HG02623 (cell line): ENCODE data around the gene SCRN1.

Experiments
- ATAC-seq: cut with Tn5 transposase; IDR thresholded peaks from one replicate; pipeline ENCODE4 v1.9.1; 2021; ENCODE audit warnings: moderate library complexity; ENCODE audit not compliant: unreplicated experiment

SCRN1 gene

GRCh38 chr7:29929018-29929807 lies 60.4 kb downstream of the SCRN1 start:
- ATAC-seq = no peak

- no peak for ATAC-seq
Measured at GRCh38 chr7:29926741-29927140, 62.9 kb downstream of the SCRN1 start.

DNA sequence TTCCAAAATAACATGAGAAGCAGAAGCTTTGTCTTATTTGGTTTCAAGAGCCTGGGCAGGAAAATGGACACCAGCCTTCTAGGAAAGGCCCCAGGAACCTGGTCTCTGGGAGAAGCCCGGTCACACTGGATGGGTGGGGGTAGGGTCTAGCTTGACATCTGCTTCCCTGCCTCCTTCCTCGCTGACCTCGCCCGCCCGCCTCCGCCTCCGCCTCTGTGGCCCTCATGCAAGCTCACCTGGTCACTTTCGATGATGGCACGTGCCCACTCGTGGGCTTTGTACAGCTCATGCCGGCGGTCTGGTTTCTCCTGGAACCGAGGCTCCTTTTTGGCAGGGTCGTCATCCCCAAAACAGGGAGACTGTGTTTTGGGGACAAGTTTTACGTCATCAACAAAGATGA lies 63.4 kb downstream of the SCRN1 start:
- no peak for ATAC-seq

DNA sequence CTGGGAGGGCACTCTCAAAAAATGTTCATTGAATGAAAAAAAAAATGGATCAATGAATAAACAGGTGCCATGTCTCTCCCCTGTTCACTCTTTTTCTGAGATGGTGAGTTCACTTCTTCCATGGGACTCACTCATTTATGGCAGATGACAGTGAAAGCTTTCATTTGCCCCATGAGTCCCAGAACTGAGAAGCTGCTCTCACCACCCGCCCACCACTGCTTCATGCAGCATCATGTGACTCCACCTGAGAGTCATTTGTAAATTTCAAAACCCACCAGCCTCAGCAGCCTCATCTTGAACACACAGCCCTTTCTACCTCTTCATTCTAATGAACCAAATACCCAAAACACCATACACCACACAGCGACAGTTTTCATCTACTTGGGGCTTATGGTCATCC lies 64.9 kb downstream of the SCRN1 start:
- ATAC-seq = no peak

DNA sequence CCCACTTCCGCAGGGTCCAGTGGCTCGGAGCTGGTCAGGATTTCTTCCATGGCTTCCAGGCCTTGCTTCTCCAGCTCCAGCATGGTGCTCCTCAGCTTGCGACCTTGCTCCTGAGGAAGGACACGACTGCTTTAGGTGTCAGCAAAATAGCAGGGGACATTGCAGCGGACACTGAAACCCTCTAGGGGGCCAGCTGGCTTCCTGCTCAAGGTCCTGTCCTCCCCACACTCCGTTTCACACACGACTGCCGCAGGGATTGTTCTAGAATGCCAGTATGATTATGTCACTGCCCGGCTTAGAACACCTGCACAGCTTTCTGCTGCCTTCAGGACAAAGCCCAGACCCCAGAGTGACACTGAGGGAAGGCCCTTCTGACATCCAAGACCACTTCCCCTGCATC lies 65.6 kb downstream of the SCRN1 start:
- ATAC-seq = no peak

DNA sequence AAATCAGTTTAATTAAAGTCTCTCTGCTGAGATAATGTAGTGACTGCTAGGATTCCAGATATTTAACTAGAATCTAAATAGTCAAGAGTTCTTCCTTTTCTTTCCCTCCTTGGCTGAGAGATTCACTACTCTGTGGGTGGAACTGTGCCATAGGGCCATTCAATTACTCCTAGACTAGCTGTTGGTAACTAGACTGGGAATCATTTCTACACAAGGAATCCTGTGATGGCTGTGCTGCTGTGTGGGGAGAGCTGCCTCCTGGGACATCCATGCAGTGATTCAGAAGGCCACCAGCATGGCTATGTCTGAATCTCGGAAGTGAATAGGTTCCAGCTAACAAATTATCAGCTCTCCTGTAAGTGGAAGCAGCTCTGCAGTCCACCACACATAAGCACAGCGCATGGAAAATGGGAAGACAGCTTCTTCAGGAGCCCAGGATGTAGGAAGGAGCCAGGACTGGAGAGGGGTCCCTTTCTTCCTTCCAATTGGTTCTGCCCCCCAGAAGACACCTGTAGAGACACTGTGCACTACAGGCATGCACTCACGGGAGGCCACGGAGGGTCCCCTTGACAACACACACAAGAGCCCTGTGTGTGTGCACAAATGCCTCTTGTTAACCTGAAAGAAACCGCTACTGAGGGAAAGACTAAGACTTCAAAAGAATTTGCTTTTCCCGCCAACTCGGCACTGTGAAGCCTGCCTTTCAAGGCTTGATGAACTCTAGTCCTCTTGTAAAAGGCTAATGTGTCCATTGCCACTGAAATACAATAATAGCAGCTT lies 66.5 kb downstream of the SCRN1 start:
- no peak for ATAC-seq

DNA sequence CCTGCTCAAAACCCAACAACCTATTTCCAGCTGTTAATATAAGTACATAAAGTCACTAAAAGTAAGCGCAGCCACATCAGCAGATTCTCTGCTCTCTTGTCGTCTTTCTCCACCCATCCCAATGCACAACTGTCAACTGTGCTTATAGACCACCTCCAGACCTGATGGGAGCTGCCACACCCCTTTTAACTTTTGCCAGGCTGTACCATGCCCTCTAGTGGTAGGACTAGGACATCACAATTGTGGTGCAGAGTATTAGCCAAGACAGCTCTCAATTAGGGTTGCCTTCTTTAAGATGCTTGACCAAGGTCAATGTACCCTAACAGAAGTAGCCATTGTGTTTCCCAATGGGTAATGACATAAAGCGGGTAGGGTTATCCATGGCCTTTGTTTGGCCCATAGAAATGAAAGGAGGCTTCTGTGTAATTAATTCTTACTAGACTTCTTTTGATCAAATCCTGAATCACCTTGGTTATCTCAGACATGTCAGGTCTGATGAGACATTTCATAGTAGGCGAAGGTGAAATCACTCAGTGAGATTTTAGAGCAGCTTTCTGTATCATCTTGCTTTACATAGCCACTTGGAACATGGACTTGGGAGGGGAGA lies 68.1 kb downstream of the SCRN1 start:
- peak; percentile 81 for ATAC-seq

GRCh38 chr7:29920491-29920890 lies 69.1 kb downstream of the SCRN1 start:
- no peak for ATAC-seq

- ATAC-seq = no peak
Measured at GRCh38 chr7:29919790-29920189, 69.8 kb downstream of the SCRN1 start.

DNA sequence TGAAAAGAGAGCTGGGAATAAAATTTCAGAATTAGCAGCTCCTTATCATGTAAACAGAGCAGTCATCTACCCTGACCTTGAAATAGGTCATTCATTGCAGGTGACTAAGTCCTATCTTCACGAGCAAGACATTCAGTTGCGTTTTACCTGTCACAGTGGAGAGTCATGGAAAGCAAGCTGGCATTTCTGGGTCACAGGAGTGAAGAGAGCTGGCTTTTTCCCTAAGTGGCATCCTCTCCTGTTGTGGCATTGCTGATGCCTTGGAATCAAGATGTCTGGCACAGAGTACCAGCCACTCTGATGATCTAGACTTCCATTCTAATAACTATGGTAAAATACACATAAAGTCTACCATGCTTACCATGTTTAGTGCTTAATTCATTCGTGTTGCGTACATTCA lies 70.8 kb downstream of the SCRN1 start:
- no peak for ATAC-seq

GRCh38 chr7:29917641-29918040 lies 72.0 kb downstream of the SCRN1 start:
- no peak for ATAC-seq

- ATAC-seq = no peak
Measured at GRCh38 chr7:29915481-29916215, 74.0 kb downstream of the SCRN1 start.

DNA sequence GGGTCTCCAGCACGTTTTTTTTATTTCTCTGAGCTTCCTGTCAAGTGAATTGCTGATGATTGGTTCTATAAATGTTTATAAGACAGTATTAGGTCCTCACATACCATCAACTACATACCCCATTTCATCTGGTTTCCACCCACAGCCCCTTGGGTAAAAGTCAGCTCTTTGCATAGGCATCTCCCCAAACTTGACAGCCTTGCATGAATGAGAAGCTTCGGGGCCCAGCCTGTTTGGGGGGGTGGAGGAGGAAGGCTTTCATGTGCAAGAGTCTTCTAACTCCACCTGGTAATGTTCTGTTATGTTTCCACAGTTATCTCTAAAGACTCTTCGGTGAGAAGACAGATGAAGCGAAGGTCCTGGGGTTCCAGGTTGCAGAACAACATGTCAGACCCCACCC lies 75.4 kb downstream of the SCRN1 start:
- no peak for ATAC-seq

GRCh38 chr7:29906200-29907022 lies 83.2 kb downstream of the SCRN1 start:
- no peak for ATAC-seq

DNA sequence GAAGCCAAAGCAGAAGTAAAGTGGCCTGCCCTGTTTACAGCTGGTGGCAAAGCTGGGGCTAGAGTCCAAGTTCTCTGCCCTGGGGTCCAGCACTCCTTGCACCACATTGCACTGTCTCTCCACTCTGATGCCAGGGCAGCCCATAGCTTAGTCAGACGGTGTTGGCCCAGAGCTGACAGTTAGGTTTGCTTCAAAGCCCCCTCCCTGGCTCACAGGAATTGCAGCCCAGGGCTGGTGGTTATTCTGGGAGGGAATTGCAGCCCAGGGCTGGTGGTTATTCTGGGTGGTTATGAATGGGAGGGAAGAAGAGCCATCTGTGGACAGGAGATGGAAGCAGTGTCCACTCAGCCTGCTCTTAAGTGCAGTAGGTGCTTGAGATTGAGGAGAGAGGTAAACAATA lies 88.9 kb downstream of the SCRN1 start:
- no peak for ATAC-seq

DNA sequence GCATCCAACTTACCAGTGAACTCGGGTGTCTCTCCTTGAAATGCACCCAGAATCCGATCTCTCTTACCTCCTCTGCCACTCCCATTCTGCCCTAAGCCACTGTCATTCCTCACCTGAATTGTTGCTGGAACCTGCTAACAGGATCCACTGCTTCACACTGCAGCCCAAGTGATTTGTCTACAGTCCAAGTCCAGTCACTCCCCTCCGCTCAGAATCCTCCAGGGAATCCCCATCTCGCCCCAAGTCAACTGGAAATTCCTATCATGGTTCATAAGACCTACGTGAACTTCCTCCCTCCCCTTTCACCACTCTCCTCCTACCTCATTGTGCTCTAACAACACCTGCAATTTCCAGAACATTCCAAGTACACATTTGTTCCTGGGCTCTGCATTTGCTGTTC lies 91.3 kb downstream of the SCRN1 start:
- no peak for ATAC-seq

DNA sequence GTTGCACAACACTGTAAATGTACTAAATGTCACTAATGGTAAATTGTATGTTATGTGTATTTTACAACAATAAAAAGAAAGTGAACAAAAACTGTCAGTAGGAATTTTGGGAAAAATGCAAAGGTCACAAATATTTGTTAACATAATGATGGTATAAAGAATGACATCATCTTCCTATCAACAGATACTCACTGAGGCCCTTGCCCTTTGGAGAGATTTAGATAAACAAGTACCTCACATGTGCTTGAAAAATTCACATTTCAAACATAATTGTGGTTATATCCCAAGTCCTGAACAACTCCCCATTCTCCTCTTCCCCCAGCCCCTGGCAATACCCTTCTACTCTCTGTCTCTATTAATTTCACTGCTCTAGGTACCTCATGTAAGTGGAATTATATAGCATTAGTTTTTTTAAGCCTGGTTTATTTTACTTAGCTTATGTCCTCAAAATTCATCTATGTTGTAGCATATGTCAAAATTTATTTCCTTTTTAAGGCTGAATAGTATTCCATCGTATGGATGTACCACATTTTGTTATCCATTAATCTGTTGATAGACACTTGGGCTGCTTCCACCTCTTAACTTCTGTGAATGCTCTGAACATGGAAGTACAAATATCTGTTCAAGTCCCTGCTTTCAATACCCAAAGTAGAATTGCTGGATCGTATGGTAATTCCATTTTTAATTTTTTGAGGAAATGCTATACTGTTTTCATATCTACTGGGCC lies 92.8 kb downstream of the SCRN1 start:
- ATAC-seq = no peak

DNA sequence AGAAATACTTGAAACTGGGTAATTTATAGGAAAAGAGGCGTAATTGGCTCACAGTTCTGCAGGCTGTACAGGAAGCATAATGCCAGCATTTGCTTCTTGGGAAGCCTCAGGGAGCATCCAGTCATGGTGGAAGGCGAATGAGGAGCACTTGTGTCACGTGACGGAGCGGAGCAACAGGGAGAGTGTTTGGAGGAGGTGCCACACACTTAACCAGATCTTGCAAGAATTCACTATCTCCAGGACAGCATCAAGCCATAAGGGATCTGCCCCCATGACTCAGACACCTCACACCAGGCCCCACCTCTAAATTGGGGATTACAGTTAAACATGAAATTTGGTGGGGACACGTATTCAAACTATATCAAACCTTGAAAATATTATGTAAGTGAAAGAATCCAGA lies 94.0 kb downstream of the SCRN1 start:
- ATAC-seq = no peak

- no peak for ATAC-seq
Measured at GRCh38 chr7:29894256-29894655, 95.3 kb downstream of the SCRN1 start.
